Measurements from ENCODE around the gene NCL. TPM values are rescaled to one million over a fixed set of nuclear protein-coding genes. Genes with fewer than 3 reads are reported as not detected.
A peak's percentile ranks its signal among the peaks of the same experiment; 100 is the strongest.
"Not testable (repeated sequence)": the region's sequence is repeated elsewhere in the genome, so short reads cannot be mapped to it uniquely, and the experiment has no call there.

Gene NCL
- total and polyA plus RNA-seq, 2 donors from 2014 or later = 191 to 382 TPM

DNA sequence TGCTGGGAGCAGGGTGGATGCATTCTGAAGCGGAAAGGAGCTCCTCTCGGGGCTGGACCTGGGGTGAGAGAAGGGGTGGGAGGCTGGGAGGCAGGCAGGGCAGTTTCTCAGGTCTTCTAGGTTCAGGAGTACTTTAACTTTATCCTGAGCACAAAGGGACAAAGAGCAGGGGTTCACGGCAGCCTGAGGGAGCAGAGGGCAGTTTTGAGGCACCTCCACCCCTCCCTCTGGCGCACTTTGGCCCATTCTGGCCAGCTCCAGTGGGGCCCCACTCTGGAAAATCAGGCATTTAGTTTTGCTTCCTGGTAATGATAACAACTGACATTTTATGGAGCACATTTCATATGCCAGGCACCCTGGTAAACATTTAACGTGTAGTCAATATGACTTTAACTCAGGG lies 54.5 kb downstream of the NCL start:
- TF ChIP-seq, protein P1, sequence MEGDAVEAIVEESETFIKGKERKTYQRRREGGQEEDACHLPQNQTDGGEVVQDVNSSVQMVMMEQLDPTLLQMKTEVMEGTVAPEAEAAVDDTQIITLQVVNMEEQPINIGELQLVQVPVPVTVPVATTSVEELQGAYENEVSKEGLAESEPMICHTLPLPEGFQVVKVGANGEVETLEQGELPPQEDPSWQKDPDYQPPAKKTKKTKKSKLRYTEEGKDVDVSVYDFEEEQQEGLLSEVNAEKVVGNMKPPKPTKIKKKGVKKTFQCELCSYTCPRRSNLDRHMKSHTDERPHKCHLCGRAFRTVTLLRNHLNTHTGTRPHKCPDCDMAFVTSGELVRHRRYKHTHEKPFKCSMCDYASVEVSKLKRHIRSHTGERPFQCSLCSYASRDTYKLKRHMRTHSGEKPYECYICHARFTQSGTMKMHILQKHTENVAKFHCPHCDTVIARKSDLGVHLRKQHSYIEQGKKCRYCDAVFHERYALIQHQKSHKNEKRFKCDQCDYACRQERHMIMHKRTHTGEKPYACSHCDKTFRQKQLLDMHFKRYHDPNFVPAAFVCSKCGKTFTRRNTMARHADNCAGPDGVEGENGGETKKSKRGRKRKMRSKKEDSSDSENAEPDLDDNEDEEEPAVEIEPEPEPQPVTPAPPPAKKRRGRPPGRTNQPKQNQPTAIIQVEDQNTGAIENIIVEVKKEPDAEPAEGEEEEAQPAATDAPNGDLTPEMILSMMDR (IDR thresholded peaks at IDR 0.05; ENCODE audit: borderline replicate concordance, extremely low read depth, insufficient read depth) = no peak
- DNase-seq (peak in 1 of 5 donors; percentile 6), FAIRE-seq (no peak)
- H3K4me3 ChIP-seq (ENCODE audit: low read length in 3 of 3) = no peak overlapping the region
- H3K36me3 ChIP-seq (ENCODE audit: control insufficient read depth in 2 of 3, insufficient read depth in 3 of 3, low read length in 3 of 3) = no peaks in the 10 kb centered on the region
- H3K9me3 ChIP-seq (ENCODE audit: control insufficient read depth in 2 of 3, insufficient read depth in 1 of 3, low read length in 3 of 3) = no peaks in the 10 kb centered on the region
- no peak overlapping the region for H3K9ac ChIP-seq (ENCODE audit: low read length in 3 of 3)
- intact Hi-C loops (cut with DNase I) = no loop called here
- H3K4me1 ChIP-seq (ENCODE audit: control insufficient read depth in 2 of 3, insufficient read depth in 2 of 3, low read depth in 1 of 3, low read length in 3 of 3) = peaks cover 0 to 13% (median 3%) of the 10 kb centered on the region in 3 donors
- H3K27ac ChIP-seq (ENCODE audit: low read depth in 2 of 2, low read length in 2 of 2) = no peak overlapping the region
- H3K27me3 ChIP-seq (ENCODE audit: control insufficient read depth, insufficient read depth, low read length) = no peaks in the 10 kb centered on the region

DNA sequence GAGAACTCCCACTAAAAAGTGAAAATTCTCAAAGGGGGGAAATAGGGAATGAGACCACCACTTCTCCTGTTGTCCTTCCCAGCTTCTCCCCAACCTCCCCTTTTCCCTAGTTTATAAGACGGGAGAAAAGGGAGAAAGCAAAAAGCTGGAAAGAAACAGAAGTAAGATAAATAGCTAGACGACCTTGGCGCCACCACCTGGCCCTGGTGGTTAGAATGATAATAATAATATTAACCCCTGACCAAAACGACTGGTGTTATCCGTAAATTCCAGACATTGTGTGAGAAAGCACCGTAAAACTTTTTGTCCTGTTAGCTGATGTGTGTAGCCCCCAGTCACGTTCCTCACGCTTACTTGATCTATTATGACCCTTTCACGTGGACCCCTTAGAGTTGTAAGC lies 56.0 kb downstream of the NCL start:
- H3K27ac ChIP-seq (ENCODE audit: low read depth in 2 of 2, low read length in 2 of 2); H3K27me3 ChIP-seq (ENCODE audit: control insufficient read depth, insufficient read depth, low read length); intact Hi-C loops (cut with DNase I); FAIRE-seq; H3K9ac ChIP-seq (ENCODE audit: low read length in 3 of 3); H3K4me3 ChIP-seq (ENCODE audit: low read length in 3 of 3); H3K4me1 ChIP-seq (ENCODE audit: control insufficient read depth in 2 of 3, insufficient read depth in 2 of 3, low read depth in 1 of 3, low read length in 3 of 3); H3K9me3 ChIP-seq (ENCODE audit: control insufficient read depth in 2 of 3, insufficient read depth in 1 of 3, low read length in 3 of 3); H3K36me3 ChIP-seq (ENCODE audit: control insufficient read depth in 2 of 3, insufficient read depth in 3 of 3, low read length in 3 of 3); DNase-seq: not testable (repeated sequence)

DNA sequence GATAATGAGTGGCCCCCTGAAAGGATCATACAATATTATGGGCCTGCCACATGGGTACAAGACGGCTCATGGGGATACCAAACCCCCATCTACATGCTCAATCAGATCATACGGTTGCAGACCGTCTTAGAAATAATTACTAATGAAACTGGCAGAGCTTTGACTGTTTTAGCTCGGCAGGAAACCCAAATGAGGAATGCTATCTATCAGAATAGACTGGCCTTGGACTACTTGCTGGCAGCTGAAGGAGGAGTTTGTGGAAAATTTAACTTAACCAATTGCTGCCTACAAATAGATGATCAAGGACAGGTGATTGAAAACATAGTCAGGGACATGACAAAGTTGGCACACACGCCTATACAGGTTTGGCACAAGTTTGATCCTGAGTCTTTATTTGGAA lies 56.6 kb downstream of the NCL start:
- DNase-seq; H3K4me1 ChIP-seq (ENCODE audit: control insufficient read depth in 2 of 3, insufficient read depth in 2 of 3, low read depth in 1 of 3, low read length in 3 of 3); H3K9me3 ChIP-seq (ENCODE audit: control insufficient read depth in 2 of 3, insufficient read depth in 1 of 3, low read length in 3 of 3); H3K36me3 ChIP-seq (ENCODE audit: control insufficient read depth in 2 of 3, insufficient read depth in 3 of 3, low read length in 3 of 3); H3K27me3 ChIP-seq (ENCODE audit: control insufficient read depth, insufficient read depth, low read length); H3K4me3 ChIP-seq (ENCODE audit: low read length in 3 of 3); FAIRE-seq; H3K9ac ChIP-seq (ENCODE audit: low read length in 3 of 3); intact Hi-C loops (cut with DNase I); H3K27ac ChIP-seq (ENCODE audit: low read depth in 2 of 2, low read length in 2 of 2): not testable (repeated sequence)

DNA sequence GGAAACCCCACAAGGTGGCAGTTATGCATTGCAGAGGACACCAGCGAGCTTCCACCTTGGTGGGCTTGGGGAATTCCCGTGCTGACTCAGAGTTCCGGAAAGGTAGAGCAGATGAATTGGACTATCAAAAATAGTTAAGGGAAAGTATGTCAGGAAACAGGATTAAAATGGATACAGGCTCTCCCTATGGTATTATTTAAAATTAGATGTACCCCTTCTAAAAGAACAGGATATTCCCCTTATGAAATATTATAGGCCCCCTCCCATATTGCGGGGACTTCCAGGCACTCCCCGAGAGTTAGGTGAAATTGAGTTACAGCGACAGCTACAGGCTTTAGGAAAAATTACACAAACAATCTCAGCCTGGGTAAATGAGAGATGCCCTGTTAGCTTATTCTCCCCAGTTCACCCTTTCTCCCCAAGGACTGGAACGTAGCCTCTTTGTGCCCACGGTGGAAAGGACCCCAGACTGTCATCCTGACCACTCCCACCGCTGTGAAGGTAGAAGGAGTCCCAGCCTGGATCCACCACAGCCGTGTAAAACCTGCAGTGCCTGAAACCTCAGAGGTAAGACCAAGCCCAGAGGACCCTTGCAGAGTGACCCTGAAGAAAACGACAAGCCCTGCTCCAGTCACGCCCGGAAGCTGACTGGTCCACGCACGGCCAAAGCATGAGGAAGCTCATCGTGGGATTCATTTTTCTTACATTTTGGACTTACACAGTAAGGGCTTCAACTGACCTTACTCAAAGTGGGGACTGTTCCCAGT lies 58.5 kb downstream of the NCL start:
- FAIRE-seq; H3K4me3 ChIP-seq (ENCODE audit: low read length in 3 of 3); H3K27ac ChIP-seq (ENCODE audit: low read depth in 2 of 2, low read length in 2 of 2); DNase-seq; H3K4me1 ChIP-seq (ENCODE audit: control insufficient read depth in 2 of 3, insufficient read depth in 2 of 3, low read depth in 1 of 3, low read length in 3 of 3); H3K36me3 ChIP-seq (ENCODE audit: control insufficient read depth in 2 of 3, insufficient read depth in 3 of 3, low read length in 3 of 3); H3K9me3 ChIP-seq (ENCODE audit: control insufficient read depth in 2 of 3, insufficient read depth in 1 of 3, low read length in 3 of 3); H3K9ac ChIP-seq (ENCODE audit: low read length in 3 of 3); H3K27me3 ChIP-seq (ENCODE audit: control insufficient read depth, insufficient read depth, low read length); intact Hi-C loops (cut with DNase I): not testable (repeated sequence)
- TF ChIP-seq, protein P1 (IDR thresholded peaks at IDR 0.05; ENCODE audit: borderline replicate concordance, extremely low read depth, insufficient read depth) = peak; percentile 17

DNA sequence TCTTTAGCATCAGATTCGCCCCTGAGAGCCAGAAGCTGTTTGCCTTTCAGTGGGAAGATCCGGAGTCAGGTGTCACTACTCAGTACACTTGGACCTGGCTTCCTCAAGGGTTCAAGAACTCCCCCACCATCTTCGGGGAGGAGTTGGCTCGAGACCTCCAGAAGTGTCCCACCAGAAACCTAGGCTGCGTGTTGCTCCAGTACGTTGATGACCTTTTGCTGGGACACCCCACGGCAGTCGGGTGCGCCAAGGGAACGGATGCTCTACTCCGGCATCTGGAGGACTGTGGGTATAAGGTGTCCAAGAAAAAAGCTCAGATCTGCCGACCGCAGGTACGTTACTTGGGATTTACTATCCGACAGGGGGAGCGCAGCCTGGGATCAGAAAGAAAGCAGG lies 60.1 kb downstream of the NCL start:
- intact Hi-C loops (cut with DNase I); FAIRE-seq; H3K9me3 ChIP-seq (ENCODE audit: control insufficient read depth in 2 of 3, insufficient read depth in 1 of 3, low read length in 3 of 3); H3K9ac ChIP-seq (ENCODE audit: low read length in 3 of 3); H3K36me3 ChIP-seq (ENCODE audit: control insufficient read depth in 2 of 3, insufficient read depth in 3 of 3, low read length in 3 of 3); H3K4me1 ChIP-seq (ENCODE audit: control insufficient read depth in 2 of 3, insufficient read depth in 2 of 3, low read depth in 1 of 3, low read length in 3 of 3); H3K27ac ChIP-seq (ENCODE audit: low read depth in 2 of 2, low read length in 2 of 2); H3K27me3 ChIP-seq (ENCODE audit: control insufficient read depth, insufficient read depth, low read length); H3K4me3 ChIP-seq (ENCODE audit: low read length in 3 of 3): not testable (repeated sequence)
- DNase-seq = peak in 1 of 5 donors; percentile 45
